Peyer's patch (tissue), 4 donors: ENCODE data around the gene CACNA1A. TPM values are rescaled to one million over a fixed set of nuclear protein-coding genes. Genes with fewer than 3 reads are reported as not detected.

Source experiments
- DNase-seq, 3 donors: peaks; one replicate each; pipeline ENCODE4 v3.0.0-alpha.2; 2017 to 2019
- H3K27ac ChIP-seq, 4 donors: fragments of 200-600 bp; sonication (generic); one replicate each; pipeline ENCODE4 v1.5.1; 2016 to 2019
- H3K27me3 ChIP-seq, 2 donors: fragments of 200-600 bp; sonication (generic); one replicate each; pipeline ENCODE4 v1.5.1; 2019
- H3K36me3 ChIP-seq, 3 donors: fragments of 200-600 bp; sonication (generic); one replicate each; pipeline ENCODE4 v1.5.1; 2016 to 2019
- H3K4me1 ChIP-seq, 4 donors: fragments of 200-600 bp; sonication (generic); one replicate each; pipeline ENCODE4 v1.5.1; 2016 to 2019
- H3K4me3 ChIP-seq, 4 donors: fragments of 200-600 bp; sonication (generic); 1 replicate in 3 of 4; 2 replicates in 1 of 4; pipeline ENCODE4 v1.5.1; 2016 to 2019; ENCODE audit warnings: mild to moderate bottlenecking in 1 of 4
- H3K9me3 ChIP-seq, 4 donors: fragments of 200-600 bp; sonication (generic); one replicate each; pipeline ENCODE4 v1.5.1; 2016 to 2019; ENCODE audit warnings: mild to moderate bottlenecking in 1 of 4
- CTCF ChIP-seq, 6 experiments: fragments of 450-650 bp in 4 of 6; fragments of 200-600 bp in 2 of 6; sonication (generic) in 1 of 6; IDR thresholded peaks; one replicate each; pipeline ENCODE4 v1.5.1; 2017 to 2019; ENCODE audit warnings: antibody characterized with exemption in 6 of 6, mild to moderate bottlenecking in 3 of 6, moderate library complexity in 1 of 6
- POLR2A ChIP-seq, 2 donors: fragments of 450-650 bp; IDR thresholded peaks; one replicate each; pipeline ENCODE4 v1.5.1; 2017; ENCODE audit warnings: antibody characterized with exemption in 2 of 2, mild to moderate bottlenecking in 2 of 2, moderate library complexity in 2 of 2
- total RNA-seq, 4 donors: library from RNA; depleted of rRNA; stranded (reverse); fragments of >200 nt; gene quantifications; one replicate each; pipeline ENCODE4 v1.1.0, GENCODE V29; 2016

Gene CACNA1A
- total RNA-seq, 4 donors from 2014 or later: 16.8 to 25.7 (median 21.7) TPM

- no peak overlapping the region for H3K27ac ChIP-seq
- no peak for DNase-seq
Measured at GRCh38 chr19:13342672-13343071, 163.6 kb downstream of the CACNA1A start.

GRCh38 chr19:13339869-13340268, 166.4 kb downstream of the CACNA1A start:
- no peak for DNase-seq
- no peak overlapping the region for H3K4me3 ChIP-seq
- H3K27me3 ChIP-seq: peaks cover 0 to 3% of the 10 kb centered on the region in 2 donors
- no peak overlapping the region for H3K27ac ChIP-seq
- H3K4me1 ChIP-seq: no peaks in the 10 kb centered on the region
- no peaks in the 10 kb centered on the region for H3K9me3 ChIP-seq
- TF ChIP-seq CTCF (IDR thresholded peaks at IDR 0.05) (no peak), POLR2A (IDR thresholded peaks at IDR 0.05) (no peak)
- H3K36me3 ChIP-seq: no peaks in the 10 kb centered on the region

More at GRCh38 chr19:13342672-13343071, 163.6 kb downstream of the CACNA1A start:
- H3K9me3 ChIP-seq: no peaks in the 10 kb centered on the region
- no peaks in the 10 kb centered on the region for H3K36me3 ChIP-seq
- H3K4me1 ChIP-seq: no peaks in the 10 kb centered on the region
- no peak overlapping the region for H3K4me3 ChIP-seq
- H3K27me3 ChIP-seq: no peaks in the 10 kb centered on the region
- TF ChIP-seq CTCF (IDR thresholded peaks at IDR 0.05) (no peak), POLR2A (IDR thresholded peaks at IDR 0.05) (no peak)

- Histone ChIP-seq H3K36me3 (no peaks in the 10 kb centered on the region), H3K4me1 (no peaks in the 10 kb centered on the region), H3K27me3 (peaks cover 0 to 4% of the 10 kb centered on the region in 2 donors), H3K4me3 (no peak overlapping the region), H3K9me3 (no peaks in the 10 kb centered on the region), H3K27ac (no peak overlapping the region)
- no peak for DNase-seq
- no peak for TF ChIP-seq POLR2A (IDR thresholded peaks at IDR 0.05)
- no peak for TF ChIP-seq CTCF (IDR thresholded peaks at IDR 0.05)
Measured at GRCh38 chr19:13337181-13337580, 169.1 kb downstream of the CACNA1A start.

GRCh38 chr19:13334801-13335481, 171.3 kb downstream of the CACNA1A start:
- Histone ChIP-seq H3K36me3 (no peaks in the 10 kb centered on the region), H3K4me3 (no peak overlapping the region), H3K27ac (no peak overlapping the region), H3K4me1 (no peaks in the 10 kb centered on the region), H3K27me3 (peaks cover 0 to 4% of the 10 kb centered on the region in 2 donors), H3K9me3 (no peaks in the 10 kb centered on the region)
- TF ChIP-seq POLR2A (IDR thresholded peaks at IDR 0.05) (no peak), CTCF (IDR thresholded peaks at IDR 0.05) (no peak)
- no peak for DNase-seq

- H3K9me3 ChIP-seq: no peaks in the 10 kb centered on the region
- no peak overlapping the region for H3K27ac ChIP-seq
- H3K4me1 ChIP-seq: no peaks in the 10 kb centered on the region
- H3K36me3 ChIP-seq: no peaks in the 10 kb centered on the region
- no peak overlapping the region for H3K4me3 ChIP-seq
- TF ChIP-seq POLR2A (IDR thresholded peaks at IDR 0.05): no peak
- TF ChIP-seq CTCF (IDR thresholded peaks at IDR 0.05): no peak
- peaks cover 0 to 4% of the 10 kb centered on the region in 2 donors for H3K27me3 ChIP-seq
- DNase-seq: no peak
Measured at GRCh38 chr19:13330285-13330684, 176.0 kb downstream of the CACNA1A start.
